ENCODE measurements around the gene TRABD. TPM values are rescaled to one million over a fixed set of nuclear protein-coding genes. Genes with fewer than 3 reads are reported as not detected.

TRABD gene
- total RNA-seq, 2 donors from 2014 or later, result 82.8 to 110 TPM

DNA sequence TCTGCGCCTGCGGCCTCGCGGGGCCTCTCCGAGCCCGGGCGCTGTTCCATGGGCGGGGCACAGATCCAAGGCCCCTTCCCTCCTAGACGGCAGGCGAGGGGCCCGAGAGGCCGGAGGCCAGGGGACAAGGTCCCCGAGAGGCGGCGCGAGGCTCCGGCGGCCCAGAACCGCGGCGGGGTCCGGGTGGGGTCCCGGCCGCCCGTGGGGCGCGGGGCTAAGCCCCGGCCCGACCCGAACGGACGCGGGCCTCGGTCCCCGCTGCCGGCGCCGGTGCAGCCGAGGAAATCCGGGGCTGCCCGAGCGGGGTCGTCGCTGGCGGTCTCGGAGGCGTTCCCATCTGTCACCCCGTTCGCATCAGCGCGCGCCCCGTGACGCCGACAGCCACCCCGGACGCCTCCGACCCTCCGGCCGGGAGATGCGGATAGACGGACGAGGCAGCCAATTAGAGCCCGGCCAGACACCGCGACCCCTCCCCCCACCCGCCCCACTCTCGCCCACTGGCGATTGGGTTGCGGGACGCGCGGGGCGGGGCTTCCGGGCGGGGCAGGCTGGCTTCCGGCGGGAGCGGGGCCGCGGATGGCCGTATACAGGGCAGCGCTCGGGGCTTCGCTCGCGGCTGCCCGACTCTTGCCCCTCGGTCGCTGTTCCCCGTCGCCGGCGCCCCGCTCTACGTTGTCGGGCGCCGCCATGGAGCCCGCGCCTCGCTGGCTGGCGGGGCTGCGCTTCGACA is 14.9 kb downstream of the TRABD start, which contains the start of gene SELENOO:
SELENOO (plus strand) TSS at position 551 of the 730 bp plus-strand sequence; CDS start at position 577, 26 bp downstream.
- H3K27ac ChIP-seq, result peak within 1 kb of the TSS; percentile 37 to 78 (median 68)

DNA sequence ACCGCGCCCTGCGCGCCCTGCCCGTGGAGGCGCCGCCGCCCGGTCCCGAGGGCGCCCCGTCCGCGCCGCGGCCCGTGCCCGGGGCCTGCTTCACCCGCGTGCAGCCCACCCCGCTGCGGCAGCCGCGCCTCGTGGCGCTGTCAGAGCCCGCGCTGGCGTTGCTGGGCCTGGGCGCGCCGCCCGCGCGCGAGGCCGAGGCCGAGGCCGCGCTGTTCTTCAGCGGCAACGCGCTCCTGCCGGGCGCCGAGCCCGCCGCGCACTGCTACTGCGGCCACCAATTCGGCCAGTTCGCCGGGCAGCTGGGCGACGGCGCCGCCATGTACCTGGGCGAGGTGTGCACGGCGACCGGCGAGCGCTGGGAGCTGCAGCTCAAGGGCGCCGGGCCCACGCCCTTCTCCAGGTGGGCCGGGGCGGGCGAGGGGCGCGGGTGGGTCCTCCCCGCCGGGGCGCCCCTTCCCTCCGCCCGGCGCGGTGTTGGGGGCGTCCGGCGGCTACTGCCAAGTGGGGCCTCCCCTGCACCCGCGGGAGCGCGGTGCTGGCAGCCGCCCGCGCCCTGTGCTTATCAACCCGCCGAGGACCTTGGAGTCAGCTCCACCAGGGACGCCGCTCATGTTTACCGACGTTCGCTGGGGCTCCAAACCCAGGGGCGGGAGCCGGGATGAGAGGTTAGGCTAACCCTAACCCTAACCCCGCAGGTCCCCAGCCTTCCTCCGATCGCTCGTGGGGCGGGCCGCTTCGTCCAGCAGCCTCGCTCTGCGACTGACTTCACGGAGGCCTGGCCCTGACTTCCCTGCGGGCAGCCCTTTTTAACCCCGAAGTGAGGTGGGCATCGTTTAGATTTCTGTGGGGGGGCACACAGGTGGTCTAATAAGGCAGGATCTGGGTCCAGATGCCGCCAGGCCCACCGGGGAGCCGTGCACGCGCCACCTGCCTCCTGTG is 15.7 kb downstream of the TRABD start:
- 2 to 8% methylated on average over 6 to 99 of the region's 115 CpGs for WGBS, 2 donors
- Histone ChIP-seq H3K36me3 (replicated peaks in 1 of 2; ENCODE audit: insufficient read depth in 1 of 2, low read depth in 2 of 2) (peaks cover 0 to 8% of the 10 kb centered on the region in 2 donors), H3K27me3 (no peaks in the 10 kb centered on the region), H3K4me3 (peak overlapping the region; percentile 65 to 68), H3K4me1 (peaks cover 26% of the 10 kb centered on the region), H3K9me3 (no peaks in the 10 kb centered on the region), H3K27ac (peak overlapping the region; percentile 37 to 78 (median 68))
- peak in 1 of 3 donors; percentile 9 for TF ChIP-seq POLR2A (IDR thresholded peaks at IDR 0.05)
- TF ChIP-seq, protein P1, sequence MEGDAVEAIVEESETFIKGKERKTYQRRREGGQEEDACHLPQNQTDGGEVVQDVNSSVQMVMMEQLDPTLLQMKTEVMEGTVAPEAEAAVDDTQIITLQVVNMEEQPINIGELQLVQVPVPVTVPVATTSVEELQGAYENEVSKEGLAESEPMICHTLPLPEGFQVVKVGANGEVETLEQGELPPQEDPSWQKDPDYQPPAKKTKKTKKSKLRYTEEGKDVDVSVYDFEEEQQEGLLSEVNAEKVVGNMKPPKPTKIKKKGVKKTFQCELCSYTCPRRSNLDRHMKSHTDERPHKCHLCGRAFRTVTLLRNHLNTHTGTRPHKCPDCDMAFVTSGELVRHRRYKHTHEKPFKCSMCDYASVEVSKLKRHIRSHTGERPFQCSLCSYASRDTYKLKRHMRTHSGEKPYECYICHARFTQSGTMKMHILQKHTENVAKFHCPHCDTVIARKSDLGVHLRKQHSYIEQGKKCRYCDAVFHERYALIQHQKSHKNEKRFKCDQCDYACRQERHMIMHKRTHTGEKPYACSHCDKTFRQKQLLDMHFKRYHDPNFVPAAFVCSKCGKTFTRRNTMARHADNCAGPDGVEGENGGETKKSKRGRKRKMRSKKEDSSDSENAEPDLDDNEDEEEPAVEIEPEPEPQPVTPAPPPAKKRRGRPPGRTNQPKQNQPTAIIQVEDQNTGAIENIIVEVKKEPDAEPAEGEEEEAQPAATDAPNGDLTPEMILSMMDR (IDR thresholded peaks at IDR 0.05), result no peak
- intact Hi-C loops (cut with DNase I), result no loop called here
- peak; percentile 63 to 72 (median 64) for DNase-seq
- peak; percentile 43 for ATAC-seq

More for the DNA sequence above, 14.9 kb downstream of the TRABD start, which contains the start of gene SELENOO:
- WGBS, 2 donors, result 0% methylated on average over 81 of the region's 105 CpGs; no CpG with 5 or more reads in 1 of the 2 donors
- Histone ChIP-seq H3K27me3 (no peaks in the 10 kb centered on the region), H3K36me3 (replicated peaks in 1 of 2; ENCODE audit: insufficient read depth in 1 of 2, low read depth in 2 of 2) (peaks cover 0 to 8% of the 10 kb centered on the region in 2 donors), H3K4me1 (peaks cover 26% of the 10 kb centered on the region), H3K9me3 (no peaks in the 10 kb centered on the region), H3K4me3 (peak within 1 kb of the TSS; percentile 65 to 68)
- intact Hi-C loops (cut with DNase I), result no loop called here
- peak; percentile 93 for ATAC-seq
- TF ChIP-seq POLR2A (IDR thresholded peaks at IDR 0.05), result peak; percentile 53 to 75 (median 59)
- TF ChIP-seq, protein P1 (IDR thresholded peaks at IDR 0.05), result no peak
- DNase-seq, result peak; percentile 91 to 92 (median 92)

DNA sequence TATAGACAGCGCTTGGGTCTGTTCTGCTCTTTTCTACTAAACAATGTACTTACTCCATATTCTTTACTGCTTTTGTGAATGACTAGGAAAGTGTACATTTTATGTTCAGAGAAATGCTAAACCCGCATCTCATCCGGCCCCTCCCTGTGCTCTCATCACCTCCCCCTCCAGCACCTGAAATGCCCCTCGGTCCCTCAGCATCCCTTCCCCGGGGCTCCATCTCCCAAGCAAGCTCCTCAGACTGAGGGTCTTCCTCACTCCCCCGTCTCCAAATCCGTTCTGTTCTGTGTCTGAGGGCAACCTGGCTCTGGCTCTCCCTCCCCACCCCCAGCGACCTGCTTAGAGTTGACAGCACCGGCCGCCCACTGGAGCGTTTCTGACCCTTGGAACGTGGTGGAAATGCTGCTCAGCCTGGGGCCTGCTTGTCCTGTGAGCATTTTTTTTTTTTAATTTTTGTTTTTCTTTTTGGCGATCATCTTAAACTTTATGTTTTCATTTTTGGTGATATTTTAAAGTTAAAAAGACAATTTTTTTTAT is 16.5 kb downstream of the TRABD start:
- DNase-seq (peak in 1 of 4 donors; percentile 13), ATAC-seq (no peak)
- Histone ChIP-seq H3K27me3 (no peaks in the 10 kb centered on the region), H3K4me3 (peak overlapping the region in 1 of 2 donors; percentile 65), H3K4me1 (peaks cover 26% of the 10 kb centered on the region), H3K36me3 (replicated peaks in 1 of 2; ENCODE audit: insufficient read depth in 1 of 2, low read depth in 2 of 2) (peaks cover 0 to 8% of the 10 kb centered on the region in 2 donors), H3K9me3 (no peaks in the 10 kb centered on the region), H3K27ac (peak overlapping the region in 1 of 4 donors; percentile 71)
- TF ChIP-seq, protein P1 (IDR thresholded peaks at IDR 0.05), result no peak
- no peak for TF ChIP-seq POLR2A (IDR thresholded peaks at IDR 0.05)
- 41 to 42% methylated on average over 13 of the region's 13 CpGs for WGBS, 2 donors
- intact Hi-C loops (cut with DNase I), result no loop called here

DNA sequence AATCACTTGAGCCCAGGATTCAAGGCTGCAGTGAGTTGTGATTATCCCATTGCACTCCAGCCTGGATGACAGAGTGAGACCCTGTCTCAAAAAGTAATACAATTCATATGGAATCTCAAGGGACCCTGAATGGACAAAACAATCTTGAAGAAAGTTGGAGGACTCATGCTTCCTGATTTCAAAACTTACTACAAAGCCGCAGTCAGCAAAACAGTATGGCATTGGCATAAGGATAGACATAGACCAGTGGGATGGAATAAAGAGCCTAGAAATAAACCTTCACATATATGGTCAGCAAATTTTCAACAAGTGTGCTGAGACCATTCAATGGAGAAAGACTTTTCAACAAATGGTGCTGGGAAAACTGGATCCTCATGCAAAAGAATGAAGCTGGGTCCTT is 17.6 kb downstream of the TRABD start:
- DNase-seq, result no peak
- Histone ChIP-seq H3K36me3 (replicated peaks in 1 of 2; ENCODE audit: insufficient read depth in 1 of 2, low read depth in 2 of 2) (peaks cover 0 to 3% of the 10 kb centered on the region in 2 donors), H3K4me3 (no peak overlapping the region), H3K9me3 (no peaks in the 10 kb centered on the region), H3K4me1 (peaks cover 26% of the 10 kb centered on the region), H3K27me3 (no peaks in the 10 kb centered on the region), H3K27ac (no peak overlapping the region)
- intact Hi-C loops (cut with DNase I), result no loop called here
- no peak for TF ChIP-seq POLR2A (IDR thresholded peaks at IDR 0.05)
- TF ChIP-seq, protein P1 (IDR thresholded peaks at IDR 0.05), result no peak
- no peak for ATAC-seq
- 93 to 100% methylated on average over 1 of the region's 1 CpG for WGBS, 2 donors
